Neural progenitor cell (in vitro differentiated cells): ENCODE data around the gene CEP350.

Experiments used
- CTCF ChIP-seq: fragments of 200-600 bp; sonication (generic); IDR thresholded peaks from 2 replicates; pipeline ENCODE4 v1.5.1; 2017; ENCODE audit warnings: antibody characterized with exemption, mild to moderate bottlenecking
- EZH2 ChIP-seq: fragments of 200-600 bp; sonication (generic); IDR thresholded peaks from 2 replicates; pipeline ENCODE4 v1.6.1; 2017; ENCODE audit warnings: antibody characterized with exemption, mild to moderate bottlenecking, moderate library complexity
- EZH2phosphoT487 ChIP-seq: fragments of 200-600 bp; sonication (generic); IDR thresholded peaks from 2 replicates; pipeline ENCODE4 v1.6.1; 2017; ENCODE audit warnings: antibody characterized with exemption

GRCh38 chr1:180041582-180041981 lies 87.0 kb downstream of the CEP350 start:
- TF ChIP-seq CTCF: no peak
- no peak for TF ChIP-seq EZH2
- no peak for TF ChIP-seq EZH2phosphoT487
